Measurements from ENCODE around the gene ATRNL1.

Gene ATRNL1

GRCh38 chr10:115963848-115964247 is 870.7 kb downstream of the ATRNL1 start:
- H3K9me3 ChIP-seq (ENCODE audit: insufficient read depth, low read length), result no peaks in the 10 kb centered on the region
- H3K36me3 ChIP-seq (ENCODE audit: insufficient read depth, insufficient read length, low read length), result no peaks in the 10 kb centered on the region
- TF ChIP-seq ZNF274 (IDR thresholded peaks at IDR 0.05; ENCODE audit: low read depth, low read length) (no peak), YY1 (IDR thresholded peaks at IDR 0.05; ENCODE audit: insufficient read depth, insufficient read length) (no peak), SUZ12 (IDR thresholded peaks at IDR 0.05; ENCODE audit: extremely low read depth, insufficient read depth, insufficient read length) (no peak)
- H3K9ac ChIP-seq (ENCODE audit: insufficient read length, low read depth), result no peak overlapping the region
- no peak for DNase-seq (ENCODE audit: low read depth, low spot score)
- H3K4me1 ChIP-seq (ENCODE audit: insufficient read depth, insufficient read length), result no peaks in the 10 kb centered on the region
- H3K27me3 ChIP-seq (ENCODE audit: insufficient read depth, insufficient read length), result no peaks in the 10 kb centered on the region
- no peak overlapping the region for H3K4me3 ChIP-seq (ENCODE audit: insufficient read length, low read depth)

GRCh38 chr10:115964827-115965226 is 871.7 kb downstream of the ATRNL1 start:
- H3K4me1 ChIP-seq (ENCODE audit: insufficient read depth, insufficient read length), result no peaks in the 10 kb centered on the region

GRCh38 chr10:115965376-115965775 is 872.2 kb downstream of the ATRNL1 start:
- Histone ChIP-seq H3K9me3 (ENCODE audit: insufficient read depth, low read length) (no peaks in the 10 kb centered on the region), H3K36me3 (ENCODE audit: insufficient read depth, insufficient read length, low read length) (no peaks in the 10 kb centered on the region)

More at GRCh38 chr10:115964827-115965226, 871.7 kb downstream of the ATRNL1 start:
- no peak for DNase-seq (ENCODE audit: low read depth, low spot score)
- Histone ChIP-seq H3K36me3 (ENCODE audit: insufficient read depth, insufficient read length, low read length) (no peaks in the 10 kb centered on the region), H3K27me3 (ENCODE audit: insufficient read depth, insufficient read length) (no peaks in the 10 kb centered on the region), H3K9ac (ENCODE audit: insufficient read length, low read depth) (no peak overlapping the region), H3K4me3 (ENCODE audit: insufficient read length, low read depth) (no peak overlapping the region), H3K9me3 (ENCODE audit: insufficient read depth, low read length) (no peaks in the 10 kb centered on the region)
- TF ChIP-seq SUZ12 (IDR thresholded peaks at IDR 0.05; ENCODE audit: extremely low read depth, insufficient read depth, insufficient read length), result no peak
- no peak for TF ChIP-seq YY1 (IDR thresholded peaks at IDR 0.05; ENCODE audit: insufficient read depth, insufficient read length)
- no peak for TF ChIP-seq ZNF274 (IDR thresholded peaks at IDR 0.05; ENCODE audit: low read depth, low read length)

GRCh38 chr10:115968236-115968635 is 875.1 kb downstream of the ATRNL1 start:
- no peak for DNase-seq (ENCODE audit: low read depth, low spot score)
- Histone ChIP-seq H3K27me3 (ENCODE audit: insufficient read depth, insufficient read length) (no peaks in the 10 kb centered on the region), H3K9ac (ENCODE audit: insufficient read length, low read depth) (no peak overlapping the region), H3K9me3 (ENCODE audit: insufficient read depth, low read length) (no peaks in the 10 kb centered on the region), H3K36me3 (ENCODE audit: insufficient read depth, insufficient read length, low read length) (no peaks in the 10 kb centered on the region), H3K4me1 (ENCODE audit: insufficient read depth, insufficient read length) (no peaks in the 10 kb centered on the region), H3K4me3 (ENCODE audit: insufficient read length, low read depth) (no peak overlapping the region)
- TF ChIP-seq SUZ12 (IDR thresholded peaks at IDR 0.05; ENCODE audit: extremely low read depth, insufficient read depth, insufficient read length), result no peak
- TF ChIP-seq YY1 (IDR thresholded peaks at IDR 0.05; ENCODE audit: insufficient read depth, insufficient read length), result no peak
- TF ChIP-seq ZNF274 (IDR thresholded peaks at IDR 0.05; ENCODE audit: low read depth, low read length), result no peak

More at GRCh38 chr10:115965376-115965775, 872.2 kb downstream of the ATRNL1 start:
- TF ChIP-seq ZNF274 (IDR thresholded peaks at IDR 0.05; ENCODE audit: low read depth, low read length), result no peak
- no peak for TF ChIP-seq SUZ12 (IDR thresholded peaks at IDR 0.05; ENCODE audit: extremely low read depth, insufficient read depth, insufficient read length)
- no peak for TF ChIP-seq YY1 (IDR thresholded peaks at IDR 0.05; ENCODE audit: insufficient read depth, insufficient read length)
- Histone ChIP-seq H3K9ac (ENCODE audit: insufficient read length, low read depth) (no peak overlapping the region), H3K4me3 (ENCODE audit: insufficient read length, low read depth) (no peak overlapping the region), H3K4me1 (ENCODE audit: insufficient read depth, insufficient read length) (no peaks in the 10 kb centered on the region), H3K27me3 (ENCODE audit: insufficient read depth, insufficient read length) (no peaks in the 10 kb centered on the region)
- no peak for DNase-seq (ENCODE audit: low read depth, low spot score)

- TF ChIP-seq ZNF274 (IDR thresholded peaks at IDR 0.05; ENCODE audit: low read depth, low read length) (no peak), YY1 (IDR thresholded peaks at IDR 0.05; ENCODE audit: insufficient read depth, insufficient read length) (no peak)
- no peak for DNase-seq (ENCODE audit: low read depth, low spot score)
Observed at GRCh38 chr10:115969591-115969990, 876.4 kb downstream of the ATRNL1 start.

GRCh38 chr10:115971921-115972320 is 878.8 kb downstream of the ATRNL1 start:
- H3K36me3 ChIP-seq (ENCODE audit: insufficient read depth, insufficient read length, low read length), result no peaks in the 10 kb centered on the region
- no peaks in the 10 kb centered on the region for H3K4me1 ChIP-seq (ENCODE audit: insufficient read depth, insufficient read length)
- H3K9ac ChIP-seq (ENCODE audit: insufficient read length, low read depth), result no peak overlapping the region
- no peaks in the 10 kb centered on the region for H3K27me3 ChIP-seq (ENCODE audit: insufficient read depth, insufficient read length)
- no peaks in the 10 kb centered on the region for H3K9me3 ChIP-seq (ENCODE audit: insufficient read depth, low read length)
- no peak for DNase-seq (ENCODE audit: low read depth, low spot score)
- no peak overlapping the region for H3K4me3 ChIP-seq (ENCODE audit: insufficient read length, low read depth)
- no peak for TF ChIP-seq SUZ12 (IDR thresholded peaks at IDR 0.05; ENCODE audit: extremely low read depth, insufficient read depth, insufficient read length)
- TF ChIP-seq YY1 (IDR thresholded peaks at IDR 0.05; ENCODE audit: insufficient read depth, insufficient read length), result no peak
- no peak for TF ChIP-seq ZNF274 (IDR thresholded peaks at IDR 0.05; ENCODE audit: low read depth, low read length)

More at GRCh38 chr10:115969591-115969990, 876.4 kb downstream of the ATRNL1 start:
- no peaks in the 10 kb centered on the region for H3K36me3 ChIP-seq (ENCODE audit: insufficient read depth, insufficient read length, low read length)
- no peak overlapping the region for H3K9ac ChIP-seq (ENCODE audit: insufficient read length, low read depth)
- no peaks in the 10 kb centered on the region for H3K4me1 ChIP-seq (ENCODE audit: insufficient read depth, insufficient read length)
- no peaks in the 10 kb centered on the region for H3K27me3 ChIP-seq (ENCODE audit: insufficient read depth, insufficient read length)
- H3K4me3 ChIP-seq (ENCODE audit: insufficient read length, low read depth), result no peak overlapping the region
- no peaks in the 10 kb centered on the region for H3K9me3 ChIP-seq (ENCODE audit: insufficient read depth, low read length)

- H3K4me3 ChIP-seq (ENCODE audit: insufficient read length, low read depth), result no peak overlapping the region
- DNase-seq (ENCODE audit: low read depth, low spot score), result no peak
Observed at GRCh38 chr10:115972426-115972825, 879.3 kb downstream of the ATRNL1 start.

More at GRCh38 chr10:115972426-115972825, 879.3 kb downstream of the ATRNL1 start:
- no peaks in the 10 kb centered on the region for H3K9me3 ChIP-seq (ENCODE audit: insufficient read depth, low read length)
- no peaks in the 10 kb centered on the region for H3K36me3 ChIP-seq (ENCODE audit: insufficient read depth, insufficient read length, low read length)
- TF ChIP-seq YY1 (IDR thresholded peaks at IDR 0.05; ENCODE audit: insufficient read depth, insufficient read length) (no peak), ZNF274 (IDR thresholded peaks at IDR 0.05; ENCODE audit: low read depth, low read length) (no peak), SUZ12 (IDR thresholded peaks at IDR 0.05; ENCODE audit: extremely low read depth, insufficient read depth, insufficient read length) (no peak)
- no peaks in the 10 kb centered on the region for H3K27me3 ChIP-seq (ENCODE audit: insufficient read depth, insufficient read length)
- no peak overlapping the region for H3K9ac ChIP-seq (ENCODE audit: insufficient read length, low read depth)
- no peaks in the 10 kb centered on the region for H3K4me1 ChIP-seq (ENCODE audit: insufficient read depth, insufficient read length)

All from NT2/D1 (cell line).